ENCODE data around the gene CEMP1. TPM values are rescaled to one million over a fixed set of nuclear protein-coding genes. Genes with fewer than 3 reads are reported as not detected.

Gene CEMP1
- total RNA-seq, 2 donors from 2014 or later = 0.52 to 1.3 TPM

- peaks cover 60% of the 10 kb centered on the region for H3K4me1 ChIP-seq
- no peaks in the 10 kb centered on the region for H3K27me3 ChIP-seq
- no peaks in the 10 kb centered on the region for H3K9me3 ChIP-seq
- ATAC-seq = peak; percentile 73
- DNase-seq = peak; percentile 66 to 79 (median 74)
- no peak for TF ChIP-seq POLR2A (IDR thresholded peaks at IDR 0.05)
- TF ChIP-seq, protein P1, sequence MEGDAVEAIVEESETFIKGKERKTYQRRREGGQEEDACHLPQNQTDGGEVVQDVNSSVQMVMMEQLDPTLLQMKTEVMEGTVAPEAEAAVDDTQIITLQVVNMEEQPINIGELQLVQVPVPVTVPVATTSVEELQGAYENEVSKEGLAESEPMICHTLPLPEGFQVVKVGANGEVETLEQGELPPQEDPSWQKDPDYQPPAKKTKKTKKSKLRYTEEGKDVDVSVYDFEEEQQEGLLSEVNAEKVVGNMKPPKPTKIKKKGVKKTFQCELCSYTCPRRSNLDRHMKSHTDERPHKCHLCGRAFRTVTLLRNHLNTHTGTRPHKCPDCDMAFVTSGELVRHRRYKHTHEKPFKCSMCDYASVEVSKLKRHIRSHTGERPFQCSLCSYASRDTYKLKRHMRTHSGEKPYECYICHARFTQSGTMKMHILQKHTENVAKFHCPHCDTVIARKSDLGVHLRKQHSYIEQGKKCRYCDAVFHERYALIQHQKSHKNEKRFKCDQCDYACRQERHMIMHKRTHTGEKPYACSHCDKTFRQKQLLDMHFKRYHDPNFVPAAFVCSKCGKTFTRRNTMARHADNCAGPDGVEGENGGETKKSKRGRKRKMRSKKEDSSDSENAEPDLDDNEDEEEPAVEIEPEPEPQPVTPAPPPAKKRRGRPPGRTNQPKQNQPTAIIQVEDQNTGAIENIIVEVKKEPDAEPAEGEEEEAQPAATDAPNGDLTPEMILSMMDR (IDR thresholded peaks at IDR 0.05) = peak in 5 of 7 experiments; percentile 19 to 68 (median 50)
- intact Hi-C loops (cut with DNase I) = no loop called here
- H3K36me3 ChIP-seq (replicated peaks in 1 of 2; ENCODE audit: insufficient read depth in 1 of 2, low read depth in 2 of 2) = no peaks in the 10 kb centered on the region
- H3K4me3 ChIP-seq = no peak overlapping the region
- WGBS, 2 donors = 44 to 62% methylated on average over 13 to 29 of the region's 29 CpGs
- H3K27ac ChIP-seq = peak overlapping the region in 3 of 4 donors; percentile 27 to 72 (median 46)
These were observed 44.3 kb downstream of the CEMP1 start for GRCh38 chr16:2486645-2487516.

- intact Hi-C loops (cut with DNase I) = no loop called here
- Histone ChIP-seq H3K36me3 (replicated peaks in 1 of 2; ENCODE audit: insufficient read depth in 1 of 2, low read depth in 2 of 2) (no peaks in the 10 kb centered on the region), H3K27ac (peak overlapping the region in 1 of 4 donors; percentile 72), H3K4me1 (peaks cover 67% of the 10 kb centered on the region), H3K4me3 (no peak overlapping the region), H3K27me3 (no peaks in the 10 kb centered on the region), H3K9me3 (no peaks in the 10 kb centered on the region)
- DNase-seq (peak in 1 of 4 donors; percentile 15), ATAC-seq (no peak)
- TF ChIP-seq POLR2A (IDR thresholded peaks at IDR 0.05) = no peak
- TF ChIP-seq, protein P1 (IDR thresholded peaks at IDR 0.05) = no peak
- 74 to 76% methylated on average over 21 to 33 of the region's 33 CpGs for WGBS, 2 donors
These were observed 45.2 kb downstream of the CEMP1 start for GRCh38 chr16:2485811-2486507.

- no peak overlapping the region for H3K4me3 ChIP-seq
- ATAC-seq = no peak
- no peaks in the 10 kb centered on the region for H3K36me3 ChIP-seq (replicated peaks in 1 of 2; ENCODE audit: insufficient read depth in 1 of 2, low read depth in 2 of 2)
- H3K27me3 ChIP-seq = no peaks in the 10 kb centered on the region
- peak in 1 of 4 donors; percentile 15 for DNase-seq
- intact Hi-C loops (cut with DNase I) = no loop called here
- TF ChIP-seq, protein P1 (IDR thresholded peaks at IDR 0.05) = no peak
- TF ChIP-seq POLR2A (IDR thresholded peaks at IDR 0.05) = no peak
- peaks cover 77% of the 10 kb centered on the region for H3K4me1 ChIP-seq
- no peaks in the 10 kb centered on the region for H3K9me3 ChIP-seq
- 65 to 73% methylated on average over 13 of the region's 13 CpGs for WGBS, 2 donors
- no peak overlapping the region for H3K27ac ChIP-seq
These were observed 46.2 kb downstream of the CEMP1 start for GRCh38 chr16:2484898-2485508.

DNA sequence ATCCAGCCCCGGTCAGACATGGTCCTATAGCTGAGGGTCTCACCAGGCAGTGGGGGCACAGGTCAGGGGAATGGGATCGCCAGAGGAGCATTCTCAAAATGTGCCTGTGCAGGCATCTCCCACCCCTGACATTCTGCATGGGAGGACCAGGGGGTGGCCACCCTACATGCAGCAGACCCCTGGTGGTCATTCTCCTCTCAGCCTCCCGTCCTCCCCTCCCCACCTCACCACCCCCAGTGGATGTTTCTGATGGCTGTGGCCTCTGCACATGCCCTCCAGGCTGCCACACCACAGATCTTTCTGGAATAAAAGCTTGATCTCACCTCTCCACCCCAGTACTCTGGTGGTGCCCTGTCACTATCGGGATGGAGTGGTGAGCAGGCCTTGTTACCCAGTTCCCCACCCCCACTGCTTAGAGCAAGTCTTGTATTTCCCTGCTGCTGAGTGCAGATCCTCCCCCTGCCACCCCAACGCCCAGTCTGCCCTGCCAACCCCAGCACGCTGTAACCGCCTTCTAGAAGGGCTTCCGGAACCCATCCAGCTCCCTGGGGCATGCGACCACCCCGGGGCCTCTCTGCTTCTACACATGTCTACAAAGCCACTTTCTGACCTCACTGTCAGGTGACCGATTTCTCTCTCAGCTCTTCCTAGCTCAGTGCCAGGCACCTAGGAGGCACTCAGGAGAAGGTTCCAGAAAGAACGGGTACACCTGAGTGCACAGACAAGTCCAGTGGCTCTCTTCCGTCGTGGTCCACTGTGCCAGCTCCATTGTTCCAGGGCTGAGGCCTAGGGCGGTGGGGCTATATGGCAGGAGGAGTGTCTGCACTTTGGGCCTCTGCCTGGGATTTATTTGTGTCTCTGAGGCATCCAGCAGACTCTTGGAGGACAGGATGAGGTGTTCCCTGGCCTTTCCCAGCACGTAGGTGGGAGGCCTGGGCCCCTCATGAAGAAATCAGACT lies 47.0 kb downstream of the CEMP1 start:
- Histone ChIP-seq H3K4me3 (no peak overlapping the region), H3K36me3 (replicated peaks in 1 of 2; ENCODE audit: insufficient read depth in 1 of 2, low read depth in 2 of 2) (no peaks in the 10 kb centered on the region), H3K27ac (peak overlapping the region in 2 of 4 donors; percentile 85 to 86), H3K4me1 (peaks cover 78% of the 10 kb centered on the region), H3K27me3 (no peaks in the 10 kb centered on the region), H3K9me3 (no peaks in the 10 kb centered on the region)
- DNase-seq (peak in 1 of 4 donors; percentile 18), ATAC-seq (no peak)
- no peak for TF ChIP-seq POLR2A (IDR thresholded peaks at IDR 0.05)
- TF ChIP-seq, protein P1 (IDR thresholded peaks at IDR 0.05) = no peak
- intact Hi-C loops (cut with DNase I) = no loop called here
- 81 to 82% methylated on average over 15 to 16 of the region's 16 CpGs for WGBS, 2 donors

Data from body of pancreas (tissue), 4 donors.